Hematopoietic multipotent progenitor cell treated with erythropoietin and hydrocortisone succinate and interleukin-3 and kit ligand, for 15 days (in vitro differentiated cells): ENCODE results near the gene NTNG1.

ENCODE experiments used
- DNase-seq: peaks from one replicate; pipeline ENCODE4 v3.0.0-alpha.2; 2015; ENCODE audit warnings: low spot score

NTNG1 gene

GRCh38 chr1:107328087-107328486 is 187.2 kb downstream of the NTNG1 start:
- no peak for DNase-seq

DNA sequence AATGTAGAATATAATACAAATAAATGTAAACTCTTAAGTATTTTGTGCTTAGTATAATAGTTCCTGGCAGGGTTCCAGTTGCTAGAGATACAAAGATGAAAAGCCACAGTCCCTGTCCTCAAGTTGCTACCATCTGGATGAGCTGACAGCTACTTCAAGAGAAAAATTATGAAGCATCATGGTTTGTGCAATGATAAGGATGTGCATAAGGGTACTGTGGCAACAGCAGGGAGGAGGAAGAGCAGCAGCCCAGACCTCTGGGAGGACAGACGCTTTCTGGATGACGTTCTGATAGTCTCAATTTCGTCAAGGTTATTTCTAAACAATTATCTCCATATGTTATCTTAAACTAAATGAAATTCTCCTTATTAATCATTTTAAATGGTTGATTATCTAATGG is 198.9 kb downstream of the NTNG1 start:
- DNase-seq = no peak

GRCh38 chr1:107342316-107342715 is 201.5 kb downstream of the NTNG1 start:
- DNase-seq = no peak

DNA sequence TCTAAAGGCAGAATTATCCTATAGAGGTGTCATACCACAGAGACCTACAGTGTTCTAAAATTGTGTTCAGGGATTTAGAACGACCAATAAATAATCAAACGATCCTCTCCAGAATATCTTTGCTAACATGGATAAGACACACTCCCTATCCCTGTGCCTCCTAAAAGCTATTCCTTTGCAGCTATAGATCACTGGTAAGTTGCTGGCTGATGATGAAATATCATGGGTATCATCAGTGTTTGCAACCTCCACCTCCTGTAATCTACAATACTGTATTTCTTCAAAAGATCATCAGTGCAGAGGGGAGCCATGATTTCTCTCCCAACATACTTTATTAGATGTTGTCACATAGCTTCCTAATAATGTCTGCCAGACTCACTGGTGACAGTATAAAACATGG is 201.9 kb downstream of the NTNG1 start:
- DNase-seq = no peak

DNA sequence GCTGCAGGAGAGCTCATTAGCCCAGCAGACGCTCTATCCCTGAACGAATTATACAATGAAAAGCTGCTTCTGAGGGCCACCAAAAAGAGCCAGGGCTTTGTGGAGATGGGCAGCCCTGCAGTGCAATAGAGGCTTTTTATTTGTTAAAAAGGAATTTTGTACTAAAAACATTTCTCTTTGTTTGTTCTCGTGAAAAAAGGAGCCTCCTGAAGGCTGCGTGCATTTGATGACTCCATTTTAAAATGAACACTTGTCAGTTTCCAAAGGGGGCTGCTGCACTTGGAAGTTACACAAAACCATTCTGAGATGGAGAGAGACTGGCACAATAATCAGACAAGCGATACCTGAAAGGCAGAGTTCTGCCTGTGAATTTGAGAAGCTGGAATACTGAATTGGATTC is 202.8 kb downstream of the NTNG1 start:
- DNase-seq = no peak

DNA sequence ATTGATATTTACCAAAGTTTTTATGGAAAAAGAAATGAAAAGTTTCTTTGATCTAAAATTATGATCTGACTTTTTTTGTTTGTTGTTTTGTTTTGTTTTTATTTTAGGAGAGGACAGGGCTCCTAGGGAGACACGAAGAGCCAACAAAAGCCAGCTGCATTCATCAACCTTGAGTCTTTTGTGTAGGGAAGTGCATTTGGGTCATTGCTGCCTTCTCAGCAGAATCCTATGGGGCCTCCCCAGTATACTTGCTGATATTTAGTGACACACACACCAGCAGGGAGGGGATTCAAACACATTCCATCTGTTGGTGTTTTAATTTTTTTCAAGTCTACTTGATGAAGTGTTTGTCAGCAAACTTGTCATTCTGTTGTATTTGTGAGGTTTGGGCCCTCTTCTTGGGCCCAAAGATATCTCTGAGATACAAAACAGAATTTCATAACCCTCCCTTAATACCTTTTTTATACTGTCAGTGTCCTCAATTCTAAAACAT is 203.5 kb downstream of the NTNG1 start:
- DNase-seq = no peak

GRCh38 chr1:107344836-107345235 is 204.0 kb downstream of the NTNG1 start:
- DNase-seq = no peak

- DNase-seq = no peak
Observed at GRCh38 chr1:107352850-107353249, 212.0 kb downstream of the NTNG1 start.

- no peak for DNase-seq
Observed at GRCh38 chr1:107357376-107357775, 216.5 kb downstream of the NTNG1 start.

- no peak for DNase-seq
Observed at GRCh38 chr1:107358619-107359327, 217.9 kb downstream of the NTNG1 start.

GRCh38 chr1:107359472-107360241 is 218.8 kb downstream of the NTNG1 start:
- DNase-seq = no peak

DNA sequence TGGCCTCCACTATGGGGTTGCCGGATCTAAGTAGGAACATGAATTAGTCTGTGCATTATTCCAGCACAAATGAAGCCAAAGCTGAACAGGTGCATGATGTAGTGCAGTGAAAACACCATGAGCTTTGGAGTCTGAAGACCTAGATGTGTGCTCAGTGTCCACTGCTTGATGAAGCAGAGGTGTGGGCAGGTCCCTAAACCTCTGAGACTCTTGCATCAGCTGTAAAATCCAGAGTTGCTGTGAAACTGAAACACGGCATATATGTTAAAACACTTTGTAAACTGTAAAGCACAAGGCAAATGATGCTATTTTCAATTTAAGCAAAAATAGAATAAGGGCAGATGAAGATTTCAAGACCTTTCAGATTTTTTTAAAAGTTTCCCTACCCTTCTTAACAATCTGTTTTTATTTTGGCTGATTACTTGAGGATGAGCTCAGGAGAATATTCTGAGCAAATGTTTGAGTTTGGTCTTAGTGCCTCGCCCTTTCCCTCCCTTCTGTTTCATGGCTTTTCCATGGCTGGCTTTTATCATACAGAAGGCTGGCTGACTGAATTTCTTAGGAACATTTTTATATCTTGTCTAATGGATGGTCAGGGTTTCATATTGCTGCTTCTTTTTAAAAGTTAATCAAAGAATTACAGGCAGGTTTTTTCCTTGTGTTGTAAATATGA is 221.8 kb downstream of the NTNG1 start:
- no peak for DNase-seq

- no peak for DNase-seq
Observed at GRCh38 chr1:107363154-107363553, 222.3 kb downstream of the NTNG1 start.

DNA sequence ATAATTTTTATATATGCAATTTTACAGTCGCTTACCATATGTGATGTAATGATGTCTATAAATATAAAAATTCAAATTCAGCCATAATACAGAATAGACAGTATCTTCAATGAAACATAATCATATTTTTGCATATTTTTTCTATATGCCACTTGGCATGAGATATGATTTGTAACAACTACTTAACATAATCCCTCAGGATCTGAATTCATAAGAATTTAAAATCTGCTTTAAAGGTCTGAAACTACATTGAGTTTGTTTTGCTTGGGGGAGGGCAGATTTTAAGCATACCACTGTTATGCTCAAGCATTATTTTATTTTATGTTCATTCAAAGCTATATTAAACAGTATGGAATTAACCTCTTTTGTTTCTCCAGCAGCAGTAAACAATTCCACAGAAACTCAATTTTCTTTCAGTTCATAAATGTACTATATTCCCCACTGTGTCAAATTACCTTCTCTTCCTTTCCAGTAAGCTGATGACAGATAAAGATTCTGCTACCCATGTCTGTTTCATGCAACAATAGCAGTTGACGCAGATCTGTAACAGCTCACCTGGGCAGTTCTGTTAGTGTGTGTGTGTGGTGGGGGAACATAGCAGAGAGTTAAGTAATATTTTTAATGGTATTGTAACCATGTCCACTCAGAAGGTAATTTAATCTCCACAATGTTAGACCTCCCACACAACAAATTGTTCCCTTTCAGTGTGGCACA is 224.8 kb downstream of the NTNG1 start:
- no peak for DNase-seq

- DNase-seq = no peak
Observed at GRCh38 chr1:107378426-107378825, 237.6 kb downstream of the NTNG1 start.

GRCh38 chr1:107378866-107379265 is 238.0 kb downstream of the NTNG1 start:
- DNase-seq = no peak

GRCh38 chr1:107379826-107380225 is 239.0 kb downstream of the NTNG1 start:
- DNase-seq = no peak

- DNase-seq = no peak
Observed at GRCh38 chr1:107389410-107390396, 248.9 kb downstream of the NTNG1 start.

DNA sequence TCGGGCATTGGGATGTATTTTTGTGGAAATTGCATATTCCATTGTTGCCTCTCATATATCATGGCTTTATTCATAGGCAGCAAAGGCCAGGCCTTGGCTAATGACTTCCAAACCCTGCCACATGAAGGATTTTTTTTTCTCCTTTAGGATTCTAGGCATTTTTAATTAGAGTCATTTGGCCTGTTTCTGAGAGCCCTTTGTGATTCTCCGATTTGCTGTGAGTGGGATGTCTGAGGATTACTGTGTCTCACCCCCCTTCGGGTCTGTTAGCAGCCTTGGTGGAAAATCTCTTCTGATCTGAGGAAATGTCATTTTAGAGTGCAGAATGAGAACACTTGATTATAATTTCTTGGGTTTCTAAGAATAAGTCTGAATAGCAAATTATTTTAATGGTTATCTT is 253.5 kb downstream of the NTNG1 start:
- no peak for DNase-seq

- DNase-seq = no peak
Observed at GRCh38 chr1:107401704-107402103, 260.9 kb downstream of the NTNG1 start.

DNA sequence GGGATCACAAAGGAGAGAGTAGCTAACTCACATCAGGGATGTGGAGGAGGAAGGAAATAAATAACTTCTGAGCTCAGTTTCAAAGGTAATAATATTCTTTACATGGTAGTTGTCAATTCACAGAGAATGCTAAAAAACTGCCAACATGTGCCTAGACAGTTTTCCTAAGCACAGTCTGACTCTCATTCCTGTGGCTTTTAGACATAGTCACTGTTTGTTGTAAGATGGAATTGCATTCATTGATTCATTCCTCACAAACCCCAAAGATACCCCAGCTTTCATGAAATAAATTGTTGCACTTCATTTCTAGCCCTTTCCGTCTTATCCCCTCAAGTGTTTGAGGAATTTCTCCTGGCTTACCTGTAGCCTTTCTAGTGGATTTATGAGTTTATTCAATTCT is 263.9 kb downstream of the NTNG1 start:
- DNase-seq = no peak
